MV-4-11 (cell line): ENCODE results near the gene KCNH1.

ENCODE experiments used
- DNase-seq: peaks from one replicate; lab custom pipeline; 2025; lab: John Stamatoyannopoulos, UW

KCNH1 gene

DNA sequence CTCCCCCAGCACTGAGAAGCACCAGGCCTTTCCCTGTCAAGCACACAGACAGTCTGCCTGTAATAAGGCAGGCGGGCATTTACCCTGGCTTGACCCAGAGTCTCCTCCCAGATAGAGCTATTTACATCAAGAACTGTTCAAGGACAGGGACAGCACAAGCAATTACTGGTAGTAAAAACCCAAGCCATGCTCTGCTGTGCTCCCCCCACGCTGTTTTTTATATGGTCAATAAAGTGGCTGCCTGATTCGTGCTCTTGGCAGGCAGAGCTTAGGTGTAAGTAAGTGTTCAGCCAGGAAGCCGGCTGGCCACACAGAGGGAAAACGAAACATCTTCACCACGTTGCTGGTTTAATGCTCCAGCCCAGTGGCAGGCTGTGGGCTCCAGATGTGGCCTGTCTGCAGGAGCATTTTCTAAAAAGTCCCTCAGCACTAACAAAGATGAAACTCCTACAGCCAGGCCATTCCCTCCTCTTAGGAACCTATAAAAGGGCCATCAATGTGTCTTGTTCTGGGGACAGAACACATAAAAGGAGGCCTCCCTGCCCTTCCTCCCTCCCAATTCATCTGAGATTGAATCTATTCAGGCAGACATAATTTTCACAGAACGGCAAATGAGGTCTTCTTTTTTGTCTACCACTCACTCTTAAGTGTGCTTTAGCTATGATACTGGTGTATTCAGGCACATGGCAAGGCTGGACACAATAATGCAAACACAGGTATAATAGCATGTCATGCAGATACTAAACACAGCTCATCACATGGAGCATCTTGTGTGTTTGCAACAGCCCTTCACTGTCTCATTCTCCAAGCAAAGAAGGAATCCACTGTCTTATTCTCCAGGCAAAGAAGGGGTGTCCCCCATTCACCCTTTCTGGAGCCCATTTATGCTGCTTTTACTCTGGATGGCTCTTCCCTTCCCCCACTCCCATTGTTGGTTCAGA, 426.4 kb downstream of the KCNH1 start:
- DNase-seq: no peak

GRCh38 chr1:210706246-210706645, 427.7 kb downstream of the KCNH1 start:
- no peak for DNase-seq

GRCh38 chr1:210705086-210705485, 428.9 kb downstream of the KCNH1 start:
- DNase-seq: no peak

GRCh38 chr1:210703593-210703992, 430.4 kb downstream of the KCNH1 start:
- no peak for DNase-seq

- no peak for DNase-seq
Observed at GRCh38 chr1:210702506-210702905, 431.4 kb downstream of the KCNH1 start.

- no peak for DNase-seq
Observed at GRCh38 chr1:210700511-210700910, 433.4 kb downstream of the KCNH1 start.

GRCh38 chr1:210700083-210700482, 433.9 kb downstream of the KCNH1 start:
- DNase-seq: no peak

DNA sequence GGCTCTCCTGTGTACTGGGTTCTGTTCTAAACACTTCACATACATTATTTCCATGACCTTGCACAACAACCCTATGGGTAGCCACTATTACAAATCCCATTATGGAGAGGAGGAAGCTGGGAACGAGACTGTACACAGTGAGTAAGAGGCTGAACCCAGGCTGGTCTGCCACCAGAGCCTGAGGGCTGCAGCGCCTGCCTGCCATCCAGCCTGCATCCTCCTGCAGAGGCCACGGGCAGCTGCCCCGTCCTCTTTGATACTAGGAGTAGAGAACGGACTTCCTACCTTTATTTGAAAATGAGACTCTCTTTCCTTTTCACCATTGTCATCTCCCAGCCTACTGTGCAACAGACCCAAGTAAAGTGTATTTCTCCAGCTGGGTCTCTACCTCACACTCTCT, 435.3 kb downstream of the KCNH1 start:
- DNase-seq: no peak

- no peak for DNase-seq
Observed at GRCh38 chr1:210697185-210697584, 436.8 kb downstream of the KCNH1 start.

- DNase-seq: no peak
Observed at GRCh38 chr1:210696709-210697108, 437.2 kb downstream of the KCNH1 start.

DNA sequence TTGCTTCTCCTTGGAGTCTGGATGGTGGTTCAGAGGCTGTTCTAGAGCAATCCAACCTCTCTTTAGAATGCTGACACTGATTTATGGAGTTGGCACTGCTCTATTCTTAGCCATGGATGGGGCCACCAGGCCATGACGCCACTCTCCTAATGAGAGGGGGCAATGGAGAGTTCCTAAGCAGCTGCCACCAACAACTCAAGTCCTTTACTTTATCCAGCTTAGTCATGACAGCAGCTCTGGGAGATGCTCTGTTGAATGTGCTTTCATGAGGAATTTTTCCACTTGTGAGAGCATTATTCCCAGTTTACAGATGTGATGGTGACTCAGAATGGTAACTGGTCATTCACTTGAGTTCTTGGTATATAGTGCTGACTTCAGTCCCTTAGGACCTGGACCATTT, 438.9 kb downstream of the KCNH1 start:
- no peak for DNase-seq

DNA sequence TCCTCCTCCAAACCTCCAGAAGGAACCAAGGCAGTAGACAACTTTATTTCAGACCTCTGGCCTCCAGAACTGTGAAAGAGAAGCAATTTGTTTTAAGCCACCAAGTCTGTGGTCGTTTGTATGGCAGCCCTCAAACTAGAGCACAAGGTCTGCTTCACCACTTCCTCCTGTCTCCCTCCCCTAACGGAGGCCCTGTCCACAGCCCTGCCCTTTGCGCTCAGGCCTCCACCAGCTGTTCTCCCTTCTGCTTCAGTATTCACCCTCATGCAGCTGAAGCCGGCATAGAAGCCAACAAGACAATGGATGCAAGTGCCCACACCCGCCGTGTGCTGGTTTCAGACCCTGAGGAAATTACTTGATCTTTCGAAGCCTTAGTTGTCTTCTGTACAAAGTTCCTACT, 441.2 kb downstream of the KCNH1 start:
- peak; percentile 97 for DNase-seq

DNA sequence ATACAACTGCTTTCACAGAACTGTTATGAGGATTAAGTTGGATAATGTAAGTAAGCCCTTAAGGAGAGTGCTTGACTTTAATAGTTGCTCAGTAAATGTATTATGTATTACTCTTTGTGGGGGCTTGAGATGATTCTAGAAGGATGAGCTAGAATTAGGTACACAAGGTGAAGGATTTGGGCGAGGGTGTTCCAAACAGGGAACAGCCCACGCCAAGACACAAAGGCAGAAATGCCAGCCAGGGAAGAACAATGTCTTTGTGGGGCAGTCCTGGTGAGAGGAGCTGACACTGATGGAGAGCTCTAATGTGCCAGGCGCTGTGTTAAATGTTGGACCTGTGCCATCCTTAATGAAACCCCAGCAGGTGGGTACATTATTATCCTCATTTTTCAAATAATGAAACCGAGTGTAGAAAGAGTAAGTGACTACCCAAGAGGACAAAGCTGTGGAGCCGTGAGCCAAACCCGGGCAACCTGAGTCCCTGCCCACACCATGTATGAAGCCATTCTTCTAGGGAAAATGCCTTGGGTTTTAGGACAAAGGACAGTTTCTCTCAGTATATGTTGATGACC, 442.8 kb downstream of the KCNH1 start:
- DNase-seq: peak; percentile 20

- no peak for DNase-seq
Observed at GRCh38 chr1:210690236-210690635, 443.7 kb downstream of the KCNH1 start.

- no peak for DNase-seq
Observed at GRCh38 chr1:210689826-210690225, 444.1 kb downstream of the KCNH1 start.

DNA sequence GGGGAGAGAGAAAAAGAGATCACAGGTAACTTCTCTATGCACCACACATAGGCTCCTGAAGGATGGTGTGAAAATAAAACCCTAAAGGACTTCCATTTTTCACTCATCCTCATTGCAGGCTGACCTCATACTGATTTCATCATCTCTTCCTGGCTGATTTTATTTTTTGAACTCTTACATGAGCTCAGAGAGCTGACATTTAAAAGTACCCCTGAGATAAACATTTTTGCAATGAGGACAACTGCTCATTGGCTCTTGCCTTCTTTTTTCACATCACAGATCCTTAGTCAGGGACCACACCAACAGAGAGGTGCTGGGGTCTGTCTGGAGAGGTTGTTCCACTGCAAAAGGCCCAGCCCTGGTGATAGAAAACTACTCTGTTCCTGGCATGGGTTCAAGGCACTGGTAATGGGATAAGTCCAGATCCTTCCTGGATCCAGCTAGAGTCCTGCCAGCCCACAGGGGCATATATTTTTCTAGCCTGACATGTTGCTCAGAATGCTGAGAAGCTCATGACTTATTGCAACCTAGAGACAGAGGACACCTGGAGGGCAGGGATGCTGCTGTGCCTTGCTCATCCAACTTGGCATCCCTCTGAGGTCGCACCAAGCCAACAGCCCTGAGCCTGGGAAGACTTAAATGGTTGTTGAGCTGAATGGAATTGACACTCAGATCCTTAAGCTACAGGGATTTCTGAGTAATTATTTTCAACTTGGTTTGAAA, 445.3 kb downstream of the KCNH1 start:
- peak; percentile 57 for DNase-seq

- peak; percentile 32 for DNase-seq
Observed at GRCh38 chr1:210687582-210688279, 446.2 kb downstream of the KCNH1 start.

DNA sequence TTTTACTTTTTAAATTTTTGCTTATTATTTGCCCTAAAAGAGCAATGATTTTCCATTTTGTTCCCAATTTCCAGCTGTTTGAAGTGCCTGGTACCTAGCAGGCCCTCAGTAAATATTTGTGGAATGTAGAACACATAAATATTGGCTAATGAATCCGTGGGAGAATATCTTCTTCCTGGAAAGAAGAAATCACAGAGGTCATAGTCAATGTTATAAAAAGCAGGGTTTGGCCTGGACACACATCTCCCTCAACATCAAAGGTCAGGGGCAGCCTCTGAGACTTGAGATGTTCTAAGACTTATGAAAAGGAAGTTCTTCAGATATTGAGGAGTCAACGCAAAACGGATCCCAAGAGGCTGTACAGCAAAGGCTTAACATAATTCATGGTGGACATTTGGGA, 447.1 kb downstream of the KCNH1 start:
- DNase-seq: peak; percentile 45

DNA sequence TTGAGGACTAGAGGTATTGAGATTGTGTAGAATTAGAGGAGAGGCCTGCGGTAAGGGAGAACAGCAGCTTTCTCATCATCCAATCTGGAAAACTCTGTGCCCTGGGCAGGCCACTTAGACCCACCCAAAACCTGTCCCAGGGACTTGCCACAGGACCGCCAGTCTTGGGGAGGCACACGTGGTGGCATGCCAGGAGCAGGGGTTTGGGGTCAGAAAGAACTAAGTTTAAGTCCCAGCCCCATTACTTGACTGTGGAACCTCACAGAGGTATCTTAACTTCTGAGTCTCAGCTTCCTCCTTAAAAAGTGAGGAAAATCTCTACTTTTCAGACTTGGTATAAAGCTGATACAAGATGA, 448.7 kb downstream of the KCNH1 start:
- no peak for DNase-seq

DNA sequence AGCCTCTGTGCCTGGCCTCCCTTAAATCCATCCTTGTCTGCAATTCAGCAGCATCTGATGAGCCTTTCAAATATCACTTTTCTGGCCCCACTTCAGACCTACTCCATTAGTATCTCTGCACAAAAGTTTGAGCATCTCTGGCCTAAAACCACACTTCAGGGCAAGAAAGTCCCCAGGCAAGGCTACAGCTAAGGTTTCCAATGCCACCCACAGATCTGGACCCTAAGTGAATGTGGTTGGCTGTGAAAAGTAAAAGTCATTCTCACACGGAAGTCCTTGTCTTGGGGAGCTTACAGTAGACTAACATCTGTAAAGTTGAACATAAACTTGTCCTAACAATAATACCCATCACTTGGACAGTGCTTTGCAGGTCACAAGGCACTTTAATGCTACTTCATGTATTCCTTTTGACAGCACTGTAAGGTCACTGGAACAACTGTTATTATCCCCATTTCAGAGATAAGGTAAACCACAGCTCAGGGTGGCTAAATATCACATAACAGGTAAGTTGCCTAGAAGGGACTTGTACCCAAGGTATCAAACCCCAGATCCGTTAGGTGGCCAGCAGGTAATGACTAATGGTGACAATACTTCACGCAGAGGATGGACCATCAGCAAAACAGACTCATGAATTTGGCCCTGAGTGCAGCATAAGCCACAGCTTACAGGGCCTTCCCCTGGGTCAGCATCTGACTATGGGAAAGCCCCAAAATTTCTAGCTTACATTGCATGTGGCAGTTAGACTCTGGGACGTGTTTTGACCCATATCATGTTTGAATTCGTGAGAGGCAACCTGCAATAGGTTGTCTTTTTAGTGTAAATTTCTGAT, 449.3 kb downstream of the KCNH1 start:
- DNase-seq: no peak

DNA sequence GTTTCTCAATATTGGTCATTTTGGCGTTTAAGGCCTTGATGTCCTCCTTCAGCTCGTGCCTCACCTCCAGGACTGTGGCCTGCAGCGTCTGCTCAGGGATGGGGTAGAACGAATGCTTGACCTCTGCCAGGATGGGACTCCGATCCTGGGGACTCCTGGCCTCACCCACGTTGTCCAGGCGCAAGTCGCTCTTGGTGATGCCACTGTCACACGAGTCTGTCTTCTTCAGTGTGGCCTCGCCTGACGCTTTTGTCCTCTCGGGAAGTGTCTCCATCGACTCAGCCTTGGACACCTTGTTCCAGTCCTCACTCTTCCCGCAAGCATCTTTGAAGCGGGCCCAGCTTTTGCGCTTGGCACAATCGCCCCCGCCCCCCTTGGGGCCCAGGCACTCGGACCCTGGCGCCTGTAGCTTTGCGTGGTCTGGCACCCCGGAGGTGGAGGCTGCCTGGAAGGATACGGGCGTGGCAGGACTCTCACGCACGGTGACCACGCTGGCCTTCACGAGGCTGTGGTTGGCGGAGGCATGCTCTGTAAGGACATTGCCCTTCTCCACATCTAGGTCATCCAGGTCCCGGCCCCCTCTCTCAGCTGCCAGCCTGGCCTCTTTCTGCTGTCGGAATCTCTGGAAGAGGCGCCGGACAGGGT, 450.4 kb downstream of the KCNH1 start:
- DNase-seq: no peak
